Osteocyte (in vitro differentiated cells): Measurements from ENCODE around the gene LARP1. TPM values are rescaled to one million over a fixed set of nuclear protein-coding genes. Genes with fewer than 3 reads are reported as not detected.
A peak's percentile ranks its signal among the peaks of the same experiment; 100 is the strongest.

Experiments used
- DNase-seq: peaks from one replicate; pipeline ENCODE4 v3.0.0; 2021; ENCODE audit warnings: mixed read lengths; ENCODE audit not compliant: unreplicated experiment; ENCODE audit errors: extremely low spot score
- H3K27ac Mint-ChIP-seq: one replicate; pipeline ENCODE4 v1.8.0; 2021; ENCODE audit warnings: mild to moderate bottlenecking, mixed read lengths; ENCODE audit not compliant: unreplicated experiment
- H3K27me3 Mint-ChIP-seq: one replicate; pipeline ENCODE4 v1.8.0; 2021; ENCODE audit warnings: mixed read lengths; ENCODE audit not compliant: unreplicated experiment
- H3K36me3 Mint-ChIP-seq: one replicate; pipeline ENCODE4 v1.8.0; 2021; ENCODE audit warnings: mixed read lengths; ENCODE audit not compliant: unreplicated experiment
- H3K4me1 Mint-ChIP-seq: one replicate; pipeline ENCODE4 v1.8.0; 2021; ENCODE audit warnings: mixed read lengths; ENCODE audit not compliant: unreplicated experiment
- H3K4me3 Mint-ChIP-seq: one replicate; pipeline ENCODE4 v1.8.0; 2021; ENCODE audit warnings: mild to moderate bottlenecking, moderate library complexity, mixed read lengths; ENCODE audit not compliant: unreplicated experiment
- H3K9me3 Mint-ChIP-seq: one replicate; pipeline ENCODE4 v1.8.0; 2021; ENCODE audit warnings: mixed read lengths; ENCODE audit not compliant: unreplicated experiment
- CTCF ChIP-seq: fragments of 200-600 bp; sonication (generic); IDR thresholded peaks from 2 replicates; pipeline ENCODE4 v1.5.0; 2021; ENCODE audit warnings: antibody characterized with exemption, mild to moderate bottlenecking, moderate library complexity
- total RNA-seq: library from RNA; stranded (reverse); gene quantifications from 2 replicates; pipeline ENCODE4 v1.2.1, GENCODE V29; 2021

LARP1 gene
- total RNA-seq, 1 donor from 2014 or later, result 247 TPM

DNA sequence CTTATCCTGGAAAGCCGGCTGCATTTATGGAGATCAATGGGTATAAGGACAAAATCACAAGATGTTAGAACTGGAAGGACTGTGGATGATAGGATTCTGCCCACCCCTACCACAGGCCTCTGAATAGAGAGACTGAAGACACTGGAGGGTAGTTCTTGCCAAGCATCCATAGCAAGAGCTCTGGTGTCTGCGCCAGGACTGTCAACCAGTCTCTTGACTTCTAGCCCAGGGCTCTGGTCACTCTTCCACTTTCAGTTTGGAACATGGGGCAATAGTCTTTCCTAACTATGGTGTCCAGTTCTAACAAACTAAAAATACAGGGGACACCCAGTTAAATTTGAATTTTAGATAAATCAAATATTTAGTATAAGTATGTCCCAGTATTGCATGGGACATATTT is 23.4 kb downstream of the LARP1 start:
- no peak overlapping the region for H3K27ac Mint-ChIP-seq

GRCh38 chr5:154779105-154779504 is 23.9 kb downstream of the LARP1 start:
- no peaks in the 10 kb centered on the region for H3K9me3 Mint-ChIP-seq
- no peaks in the 10 kb centered on the region for H3K36me3 Mint-ChIP-seq
- H3K4me3 Mint-ChIP-seq, result no peak overlapping the region
- no peak for DNase-seq
- H3K27me3 Mint-ChIP-seq, result no peaks in the 10 kb centered on the region
- no peak overlapping the region for H3K27ac Mint-ChIP-seq
- peaks cover 48% of the 10 kb centered on the region for H3K4me1 Mint-ChIP-seq
- TF ChIP-seq CTCF, result no peak

More for the DNA sequence above, 23.4 kb downstream of the LARP1 start:
- Mint-ChIP-seq H3K27me3 (no peaks in the 10 kb centered on the region), H3K36me3 (no peaks in the 10 kb centered on the region), H3K9me3 (no peaks in the 10 kb centered on the region), H3K4me3 (no peak overlapping the region), H3K4me1 (peaks cover 47% of the 10 kb centered on the region)
- no peak for DNase-seq
- no peak for TF ChIP-seq CTCF

- TF ChIP-seq CTCF, result no peak
- peak overlapping the region; percentile 16 for H3K27ac Mint-ChIP-seq
- no peaks in the 10 kb centered on the region for H3K36me3 Mint-ChIP-seq
- H3K4me1 Mint-ChIP-seq, result peaks cover 49% of the 10 kb centered on the region
- no peak for DNase-seq
- H3K9me3 Mint-ChIP-seq, result no peaks in the 10 kb centered on the region
- no peaks in the 10 kb centered on the region for H3K27me3 Mint-ChIP-seq
- no peak overlapping the region for H3K4me3 Mint-ChIP-seq
Observed at GRCh38 chr5:154780128-154780527, 25.0 kb downstream of the LARP1 start.

- DNase-seq, result no peak
- peaks cover 53% of the 10 kb centered on the region for H3K4me1 Mint-ChIP-seq
- H3K27ac Mint-ChIP-seq, result no peak overlapping the region
- no peak overlapping the region for H3K4me3 Mint-ChIP-seq
- no peaks in the 10 kb centered on the region for H3K27me3 Mint-ChIP-seq
- H3K9me3 Mint-ChIP-seq, result no peaks in the 10 kb centered on the region
- no peak for TF ChIP-seq CTCF
- H3K36me3 Mint-ChIP-seq, result no peaks in the 10 kb centered on the region
Observed at GRCh38 chr5:154782326-154782725, 27.1 kb downstream of the LARP1 start.

DNA sequence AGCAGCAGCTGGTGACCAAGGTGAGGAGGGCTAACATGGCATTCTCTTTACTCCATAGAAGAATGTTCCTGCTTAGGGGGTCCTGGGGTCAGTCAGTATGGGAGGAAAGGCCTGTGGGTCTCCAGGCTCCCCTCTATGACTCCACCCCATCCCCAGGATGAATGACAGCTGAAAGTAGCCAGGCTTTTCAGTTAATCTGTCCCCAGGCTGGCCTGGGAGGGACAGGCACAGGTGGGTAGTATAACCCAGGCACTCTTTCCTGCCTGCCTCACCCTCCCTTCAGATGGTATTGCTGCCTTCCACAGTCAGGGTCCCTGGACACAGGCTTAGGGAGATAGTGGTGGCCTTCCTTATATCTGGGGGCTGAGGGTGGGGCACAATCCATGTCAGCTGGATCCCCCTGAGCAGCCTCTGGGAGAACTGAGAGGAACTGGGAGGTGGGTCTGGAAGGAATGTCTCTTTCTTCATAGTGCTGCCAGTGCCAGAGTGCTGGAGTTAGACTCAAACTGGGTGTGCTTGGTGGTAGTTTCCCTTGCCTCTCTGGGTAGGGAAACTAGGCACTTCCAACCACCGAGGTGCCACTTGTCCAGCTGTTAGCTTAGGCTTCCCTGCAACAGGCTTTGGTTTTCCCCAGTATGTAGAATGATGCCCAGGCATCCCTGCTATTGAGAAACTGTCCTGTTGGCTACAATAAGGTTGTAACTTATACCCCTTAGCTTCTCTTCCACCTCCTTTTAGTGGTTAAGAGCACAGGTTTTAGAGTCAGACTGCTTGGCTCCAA is 27.8 kb downstream of the LARP1 start:
- peaks cover 60% of the 10 kb centered on the region for H3K4me1 Mint-ChIP-seq
- H3K4me3 Mint-ChIP-seq, result no peak overlapping the region
- H3K36me3 Mint-ChIP-seq, result no peaks in the 10 kb centered on the region
- no peak overlapping the region for H3K27ac Mint-ChIP-seq
- no peak for TF ChIP-seq CTCF
- H3K27me3 Mint-ChIP-seq, result no peaks in the 10 kb centered on the region
- no peak for DNase-seq
- no peaks in the 10 kb centered on the region for H3K9me3 Mint-ChIP-seq
